ENCODE results near the gene IDH3B.
"Not testable (repeated sequence)": the region's sequence is repeated elsewhere in the genome, so short reads cannot be mapped to it uniquely, and the experiment has no call there.

IDH3B gene

DNA sequence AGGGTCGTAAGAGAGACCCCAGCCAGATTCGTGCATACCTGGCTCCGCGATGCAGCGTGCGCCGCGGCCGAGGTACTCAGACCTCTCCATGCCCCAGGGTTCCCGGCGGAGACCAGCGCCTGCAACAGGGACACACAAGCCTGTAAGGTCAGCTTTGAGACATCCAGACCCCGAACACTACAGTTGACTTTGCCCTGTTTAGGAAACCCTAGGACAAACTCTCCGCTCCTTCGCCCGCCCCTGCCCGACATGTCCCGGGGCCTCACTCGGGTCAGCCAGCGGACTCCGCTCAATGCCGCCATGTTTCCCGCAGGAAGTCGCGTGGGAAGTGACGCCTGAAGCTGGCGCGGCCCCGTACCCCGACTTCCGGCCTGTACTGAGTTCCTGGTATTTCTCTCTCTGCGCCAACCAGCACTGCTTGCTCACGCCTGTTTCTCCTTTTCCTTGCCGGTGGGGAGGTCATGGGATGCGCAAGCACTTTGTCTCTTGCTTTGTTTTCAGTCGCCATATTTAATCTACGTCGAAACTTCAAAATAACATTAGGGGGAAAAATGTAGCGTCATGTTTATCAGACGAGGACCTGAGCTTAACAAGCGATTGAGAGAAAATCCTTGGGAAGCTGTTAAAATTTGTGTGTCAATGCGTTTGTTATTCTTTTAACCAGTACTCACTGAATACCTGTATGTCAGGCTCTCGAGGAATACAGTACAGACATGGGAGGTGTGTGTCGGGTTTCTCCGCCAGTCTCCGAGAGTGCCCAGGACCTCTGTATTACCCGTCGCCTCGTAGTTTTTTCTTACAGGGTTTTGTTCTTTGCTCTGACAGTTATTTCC lies at the start of gene IDH3B:
Gene IDH3B (minus strand): TSS at position 330 of the 833 bp plus-strand sequence. CDS start 28 bp downstream, at position 302.
- DNase-seq: peak; percentile 91

DNA sequence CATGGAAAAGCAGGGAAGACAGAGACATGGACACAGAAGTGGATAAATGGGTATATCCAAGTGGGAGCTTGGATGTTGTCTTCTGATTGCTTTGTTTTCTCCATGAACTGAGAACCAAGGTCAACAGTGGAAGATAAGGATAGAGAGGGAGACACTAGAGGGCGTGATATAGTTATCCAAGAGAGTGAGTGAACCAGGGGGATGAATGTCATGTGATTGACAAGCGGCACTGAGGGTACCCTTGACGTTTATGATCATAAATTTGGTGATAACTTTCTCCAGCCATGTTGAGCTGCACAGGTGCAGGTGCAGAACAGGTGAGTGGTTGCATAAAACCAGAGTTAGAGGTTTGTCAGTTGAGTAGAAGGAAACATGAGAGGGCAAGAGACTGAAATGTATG lies 49.3 kb upstream of the IDH3B start:
- DNase-seq: peak; percentile 12

DNA sequence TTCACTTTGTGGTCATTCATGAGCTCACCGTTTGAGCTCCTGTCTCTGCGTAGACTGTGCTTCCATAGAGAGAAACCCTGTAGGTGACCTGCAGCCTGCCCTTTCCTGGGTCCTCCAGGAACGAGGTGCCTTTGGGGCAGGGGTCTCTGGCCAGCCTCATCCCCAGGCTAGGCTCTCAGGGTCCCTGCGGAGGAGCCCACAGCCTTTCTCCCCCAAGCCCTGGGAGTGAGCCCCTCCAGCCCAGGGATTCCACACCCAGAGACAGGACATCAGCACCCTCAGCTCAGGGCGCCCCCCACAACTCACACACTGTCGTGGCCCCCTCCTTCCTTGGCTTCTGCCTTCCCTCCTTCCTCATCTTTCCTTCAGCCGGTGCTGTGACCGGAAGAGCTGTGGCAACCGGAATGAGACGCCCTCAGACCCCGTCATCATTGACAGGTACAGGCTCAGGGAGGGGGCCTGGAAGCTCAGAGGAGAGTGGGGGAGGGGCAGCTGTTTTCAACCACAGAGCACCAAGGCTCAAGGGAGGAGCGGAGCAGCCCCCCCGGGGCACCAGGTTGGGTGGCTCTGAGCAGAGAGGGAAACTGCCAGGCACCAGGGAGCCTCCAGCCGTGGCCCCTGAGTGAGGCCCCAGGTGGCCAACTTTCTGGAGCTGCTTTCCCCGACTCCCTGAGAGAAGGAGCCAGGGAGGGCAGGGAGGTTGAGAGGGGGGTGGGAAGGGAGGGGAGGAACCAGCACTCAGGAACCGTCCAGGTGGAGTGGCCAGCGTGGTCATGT lies 45.4 kb upstream of the IDH3B start:
- DNase-seq: no peak

DNA sequence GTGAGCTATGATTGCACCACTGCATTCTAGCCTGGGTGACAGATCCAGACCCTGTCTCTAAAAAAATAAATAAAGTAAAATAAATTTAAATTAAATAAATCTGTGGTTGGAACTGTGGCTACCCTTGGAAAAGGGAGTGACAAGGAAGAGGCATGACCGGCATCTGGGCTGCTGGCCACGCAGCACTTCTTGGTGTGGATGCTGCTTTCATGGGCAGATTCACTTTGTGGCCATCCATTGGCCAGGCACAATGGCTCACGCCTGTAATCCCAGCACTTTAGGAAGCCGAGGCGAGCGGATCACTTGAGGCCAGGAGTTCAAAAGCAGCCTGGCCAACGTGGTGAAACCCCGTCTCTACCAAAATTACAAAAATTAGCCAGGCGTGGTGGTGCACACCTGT lies 44.6 kb upstream of the IDH3B start:
- DNase-seq: no peak

DNA sequence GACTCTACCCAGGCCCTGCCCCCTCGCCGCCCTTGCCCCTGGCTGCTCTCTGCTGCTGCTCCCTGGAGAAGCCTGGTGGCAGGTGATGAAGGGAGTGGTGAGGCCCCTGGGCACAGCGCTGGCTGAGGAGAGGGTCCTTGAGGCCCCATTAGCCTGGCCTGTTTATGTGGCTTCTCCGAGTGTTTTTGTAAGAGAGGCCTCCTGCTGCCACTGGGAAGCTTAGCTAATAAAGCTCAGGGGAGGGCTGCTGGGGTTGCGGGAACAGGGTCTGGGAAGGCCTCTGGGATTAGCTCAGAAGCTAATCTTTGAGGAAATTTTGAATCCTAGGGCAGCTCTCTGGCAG lies 44.0 kb upstream of the IDH3B start:
- DNase-seq: no peak

DNA sequence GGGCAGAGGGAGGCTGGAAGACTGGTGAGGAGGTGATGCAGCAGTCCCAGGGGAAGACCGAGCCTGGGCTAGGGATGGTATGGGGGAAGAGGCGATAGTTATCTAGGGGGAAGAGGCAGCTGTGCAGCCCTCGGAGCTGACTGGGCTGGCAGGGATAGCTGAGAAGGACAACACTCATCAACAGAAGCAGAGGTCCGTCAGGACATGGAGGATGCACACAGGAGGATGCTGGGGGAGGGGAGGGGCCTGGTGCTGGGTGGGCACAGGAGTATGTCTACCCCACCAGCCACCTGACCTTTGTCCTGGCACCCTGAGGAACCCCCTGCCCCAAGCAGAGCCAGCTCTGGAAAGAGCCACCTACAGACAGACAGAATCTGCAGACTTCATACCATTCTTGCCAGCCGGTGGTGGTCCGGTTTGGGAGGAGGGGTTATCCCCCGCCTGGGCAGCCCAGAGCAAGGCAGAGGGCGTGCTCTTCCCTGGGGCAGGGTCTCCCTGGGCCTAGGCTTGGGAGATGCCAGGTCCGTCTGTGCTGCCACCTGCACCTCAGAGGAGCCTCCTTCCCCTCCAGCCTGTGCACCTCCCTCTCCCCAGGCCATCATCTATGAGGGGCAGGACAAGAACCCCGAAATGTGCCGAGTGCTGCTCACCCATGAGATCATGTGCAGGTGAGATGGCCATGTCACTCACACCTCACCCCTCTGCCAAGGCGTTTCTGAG lies 43.5 kb upstream of the IDH3B start:
- DNase-seq: no peak

DNA sequence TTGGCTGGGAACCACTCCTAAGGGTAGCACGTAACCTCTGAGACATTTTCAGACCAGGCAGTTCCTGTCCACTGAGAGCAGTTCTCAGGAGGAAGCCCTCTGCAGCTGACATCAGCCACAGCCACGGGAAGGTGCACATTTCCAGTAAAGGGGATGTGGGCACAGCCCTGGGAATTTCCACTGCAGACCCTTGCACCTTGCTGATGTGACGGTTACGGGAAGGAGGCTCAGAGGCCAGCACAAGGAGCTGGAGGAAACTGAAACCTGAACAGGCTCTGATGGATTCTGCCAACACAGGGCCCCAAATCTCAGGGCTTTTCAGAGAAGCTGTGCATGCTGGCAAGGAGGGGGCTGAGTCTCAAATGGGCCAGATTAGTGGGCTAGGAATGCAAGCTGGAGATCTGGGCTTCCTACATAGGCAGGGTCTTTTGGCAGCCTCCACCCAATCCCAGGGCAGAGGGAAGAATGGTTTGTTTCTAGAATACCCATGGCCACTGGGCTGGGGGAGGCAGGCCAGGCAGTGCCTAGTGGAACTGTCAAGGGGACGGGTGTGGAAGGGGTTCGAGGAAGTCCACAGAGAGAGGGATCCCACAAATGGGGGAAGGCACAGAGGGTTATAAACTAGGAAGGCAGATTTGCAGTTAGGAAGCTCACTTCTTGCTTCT lies 42.8 kb upstream of the IDH3B start:
- no peak for DNase-seq

DNA sequence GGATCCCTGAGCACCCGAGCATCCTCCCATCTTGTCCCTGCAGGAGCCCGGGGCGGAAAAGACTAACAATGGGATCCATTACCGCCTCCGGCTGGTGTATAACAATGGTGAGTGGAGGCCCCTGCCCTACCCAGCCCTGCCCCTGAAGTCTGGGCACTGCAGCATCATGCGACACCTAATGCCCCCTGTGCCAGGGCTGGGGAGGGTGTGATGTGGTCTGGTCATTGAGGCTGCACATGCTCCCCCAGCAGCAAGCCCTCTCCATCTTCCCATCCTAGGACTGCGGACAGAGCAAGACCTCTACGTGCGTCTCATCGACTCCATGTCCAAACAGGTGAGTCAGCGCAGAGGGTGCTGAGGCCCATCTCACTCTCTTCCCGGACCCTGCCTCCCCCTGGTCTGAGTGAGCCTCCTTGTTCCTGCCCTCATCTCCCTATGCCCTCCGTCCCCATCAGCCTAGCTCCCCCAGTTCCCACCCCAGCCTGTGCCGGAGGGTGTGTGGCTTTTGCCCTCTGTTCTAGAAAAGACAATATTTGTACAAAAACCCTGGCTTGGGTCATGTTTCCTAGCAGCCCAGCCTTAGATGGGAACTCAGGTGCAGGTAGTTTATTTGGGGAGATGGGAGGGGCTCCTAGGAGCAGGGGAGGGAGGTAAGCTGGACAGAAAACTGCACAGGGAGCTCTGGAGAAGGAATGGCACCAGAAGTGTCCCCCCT lies 42.1 kb upstream of the IDH3B start:
- DNase-seq: no peak

DNA sequence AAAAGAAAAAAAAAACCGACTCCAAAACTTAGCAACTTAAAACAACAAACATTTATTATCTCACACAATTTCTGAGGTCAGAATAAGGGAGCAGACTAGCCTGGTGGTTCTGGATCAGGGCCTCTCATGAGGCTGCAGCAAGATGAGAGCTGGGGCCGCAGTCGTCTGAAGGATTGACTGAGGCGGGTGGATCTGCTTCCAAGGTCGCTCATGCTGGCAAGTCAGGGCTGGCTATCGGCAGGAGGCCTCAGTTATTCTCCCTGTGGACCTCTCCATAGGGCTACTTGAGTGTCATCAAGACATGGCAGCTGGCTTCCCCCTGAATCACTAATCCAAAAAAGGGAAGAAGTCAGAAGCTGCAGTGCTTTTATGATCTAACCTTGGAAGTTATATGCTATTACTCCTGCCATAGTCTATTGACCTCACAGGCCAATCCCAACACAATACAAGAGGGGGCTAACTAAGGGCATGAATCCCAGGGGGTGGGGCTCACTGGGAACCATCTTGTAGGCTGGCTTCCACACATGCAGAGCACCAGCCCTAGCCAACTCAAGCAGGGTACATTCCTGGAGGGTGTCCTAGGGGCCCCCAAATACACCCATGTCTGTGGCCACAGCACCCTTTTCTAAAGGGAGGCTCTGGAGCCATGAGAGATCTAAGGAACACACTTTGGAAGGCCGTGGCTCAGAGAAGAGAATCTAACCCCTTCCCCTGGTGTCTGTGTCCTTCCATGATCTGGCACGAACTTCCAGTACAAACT lies 39.9 kb upstream of the IDH3B start:
- no peak for DNase-seq

DNA sequence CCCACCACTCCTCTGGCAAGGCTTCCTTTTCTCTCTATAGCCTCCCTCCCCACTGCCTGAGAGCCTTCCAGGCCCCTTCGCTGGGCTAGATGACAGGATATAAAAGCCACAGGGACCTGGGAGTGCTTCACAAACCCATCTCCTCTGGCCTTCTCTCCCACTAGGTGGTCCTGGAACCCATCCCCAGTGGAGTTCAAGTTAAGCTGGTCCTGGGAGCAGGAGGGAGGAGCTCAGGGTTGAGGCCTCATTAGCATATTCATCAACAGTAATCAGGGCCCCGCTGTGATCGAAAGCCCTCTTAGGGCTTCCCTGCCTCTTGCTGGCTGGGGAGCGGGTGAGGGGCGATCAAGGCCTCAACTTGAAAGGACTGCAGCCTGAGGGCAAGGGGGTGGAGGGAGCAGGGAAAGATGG lies 37.7 kb upstream of the IDH3B start:
- DNase-seq: no peak

DNA sequence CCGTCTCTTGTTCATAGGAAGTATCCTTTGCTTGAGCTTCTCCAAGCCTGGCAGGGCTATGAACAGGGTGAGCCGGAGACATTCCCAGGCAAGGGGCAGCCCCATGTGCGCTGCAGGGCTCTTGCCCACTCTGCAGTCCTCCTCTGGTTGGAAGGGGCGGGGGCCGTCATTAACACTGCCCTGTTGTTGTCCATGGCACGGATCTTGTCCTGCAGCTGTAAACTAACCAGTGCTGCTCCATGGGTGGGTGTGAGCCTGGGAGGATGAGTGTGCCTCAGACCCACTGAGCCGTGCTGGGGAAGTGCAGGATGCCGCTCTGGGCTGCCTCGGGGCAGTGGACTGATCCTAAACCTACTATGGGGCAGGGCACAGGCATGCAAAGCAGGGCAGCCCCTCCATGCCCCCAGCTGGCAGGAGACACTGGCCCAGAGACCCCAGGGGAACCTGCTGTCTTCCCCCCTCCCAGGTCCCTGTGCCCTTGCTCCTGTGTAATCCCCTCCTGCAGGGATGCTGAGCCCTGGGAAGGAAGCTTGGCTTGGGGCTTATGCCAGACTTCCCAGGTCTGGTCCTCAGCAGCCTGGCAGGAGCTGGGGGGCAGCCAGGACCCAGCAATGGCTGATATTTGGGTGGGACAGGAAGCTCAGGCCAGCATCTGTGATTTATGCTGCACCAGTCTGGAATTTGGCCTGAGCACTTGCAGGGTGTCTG lies 37.1 kb upstream of the IDH3B start:
- no peak for DNase-seq

DNA sequence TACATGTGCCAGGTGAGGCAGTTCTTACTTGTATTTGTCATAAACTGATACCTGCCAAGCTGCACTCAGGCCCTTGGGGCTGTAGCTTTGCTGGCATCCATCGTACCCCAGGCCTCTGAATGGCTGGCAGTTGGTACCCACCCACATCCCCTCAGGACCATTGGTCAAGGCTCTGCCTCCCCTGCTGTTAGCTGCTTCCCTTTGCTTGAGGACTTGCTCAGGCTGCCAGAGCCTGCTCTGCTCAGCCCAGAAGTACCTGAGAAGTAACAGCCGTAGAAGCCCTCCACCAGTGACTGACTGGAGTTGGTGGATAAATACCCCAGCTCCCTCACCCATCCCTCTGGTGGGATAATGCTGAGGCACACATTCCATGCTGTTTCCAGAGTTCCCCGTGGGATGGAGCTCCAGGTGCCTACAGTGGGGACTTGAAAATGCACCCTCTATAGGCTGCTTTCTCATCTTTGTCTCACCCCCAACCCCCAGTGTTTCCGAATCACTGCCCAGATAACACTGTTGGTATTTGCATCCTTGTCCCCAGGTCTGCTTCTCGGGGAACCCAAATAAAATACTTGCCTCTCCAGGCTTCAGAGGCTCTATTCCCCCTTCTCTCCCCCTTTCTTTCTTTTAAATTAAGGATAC lies 35.9 kb upstream of the IDH3B start:
- no peak for DNase-seq

DNA sequence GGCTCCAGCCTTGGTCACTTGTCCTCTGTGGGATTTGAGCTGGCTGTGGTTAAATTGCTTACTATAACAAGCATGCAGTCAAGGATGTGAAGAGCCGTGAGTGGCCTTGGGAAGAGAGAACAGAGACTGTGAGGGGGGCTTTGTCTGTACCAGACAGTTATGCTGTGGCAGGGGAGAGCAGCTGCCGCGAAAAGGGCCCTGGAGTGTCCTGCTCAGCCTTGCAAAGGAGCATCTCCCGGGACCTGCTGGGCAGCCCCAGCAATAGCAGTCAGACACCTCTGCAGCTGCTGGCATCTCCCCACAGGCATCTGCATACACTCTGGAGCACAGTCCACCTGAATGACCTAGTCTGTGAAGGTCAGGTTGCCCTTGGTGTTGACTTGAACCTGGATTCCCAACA lies 34.9 kb upstream of the IDH3B start:
- no peak for DNase-seq

DNA sequence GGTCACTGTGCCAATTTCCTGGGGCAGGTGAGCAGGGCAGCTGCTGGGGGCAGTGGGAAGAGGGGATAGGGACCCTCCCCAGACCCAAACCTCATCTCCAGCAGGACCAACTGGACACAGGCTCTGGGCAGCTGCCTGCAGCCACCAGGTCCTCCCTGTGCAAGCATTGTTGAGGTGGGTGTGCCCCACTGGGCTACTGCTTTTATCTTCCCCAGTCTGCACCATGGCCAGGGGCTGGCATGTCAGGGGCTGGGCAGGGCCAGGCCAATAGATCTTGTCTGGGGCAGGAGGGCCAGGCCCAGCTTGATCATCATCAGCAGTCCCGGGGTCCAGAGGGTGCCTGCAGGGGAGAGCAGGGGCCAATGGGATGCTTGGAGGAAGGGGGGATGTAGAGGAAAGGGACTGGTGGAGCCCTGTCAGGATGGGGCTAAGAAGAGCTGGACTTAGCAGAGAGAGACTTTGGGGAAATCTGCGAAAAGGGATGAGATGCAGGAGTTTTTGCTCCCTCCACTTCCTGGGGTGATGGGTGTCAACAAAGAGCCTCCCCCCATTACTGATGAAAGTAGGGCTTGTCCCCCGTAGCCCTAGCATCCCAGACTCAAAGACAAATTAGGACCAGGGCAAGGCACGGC lies 34.3 kb upstream of the IDH3B start:
- DNase-seq: no peak

DNA sequence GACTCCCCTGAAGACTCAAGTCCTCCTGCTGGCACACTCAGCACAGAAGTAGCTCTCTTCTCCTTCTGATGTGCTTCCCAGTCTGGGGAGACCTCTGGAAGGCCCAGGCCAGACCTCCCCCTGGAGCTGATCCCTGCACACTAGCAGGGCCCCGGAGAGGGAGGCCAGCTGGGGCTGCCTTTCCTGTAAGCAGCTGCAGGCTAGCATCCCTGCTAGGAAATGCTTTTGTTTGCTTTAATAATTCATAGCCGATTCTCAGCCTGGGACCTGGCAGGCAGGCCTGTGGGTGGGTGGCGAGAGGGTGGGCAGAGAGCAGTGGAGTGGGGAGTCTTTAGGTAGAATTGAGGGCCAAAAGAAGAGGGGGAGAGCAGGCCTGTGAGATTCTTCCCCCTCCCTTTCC lies 33.8 kb upstream of the IDH3B start:
- DNase-seq: no peak

DNA sequence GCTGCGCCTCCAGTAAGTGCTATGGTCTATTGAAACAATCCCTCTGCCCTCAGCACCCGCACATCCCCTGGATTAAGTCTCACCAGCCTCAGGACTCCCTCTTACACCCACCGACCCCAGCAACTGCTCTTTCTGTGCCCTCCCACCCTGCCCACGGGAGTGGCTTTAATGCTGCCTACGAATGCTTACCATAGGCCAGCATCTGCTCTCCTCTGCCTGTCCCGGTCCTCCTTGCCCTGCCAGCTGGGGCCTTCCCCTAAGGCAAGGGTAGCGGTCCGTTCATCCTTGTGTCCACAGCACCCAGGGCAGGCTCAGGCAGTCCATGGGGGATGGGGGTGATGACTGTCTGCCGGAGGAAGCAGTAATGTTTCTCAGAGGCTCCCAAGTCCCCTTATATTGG lies 32.6 kb upstream of the IDH3B start:
- no peak for DNase-seq

DNA sequence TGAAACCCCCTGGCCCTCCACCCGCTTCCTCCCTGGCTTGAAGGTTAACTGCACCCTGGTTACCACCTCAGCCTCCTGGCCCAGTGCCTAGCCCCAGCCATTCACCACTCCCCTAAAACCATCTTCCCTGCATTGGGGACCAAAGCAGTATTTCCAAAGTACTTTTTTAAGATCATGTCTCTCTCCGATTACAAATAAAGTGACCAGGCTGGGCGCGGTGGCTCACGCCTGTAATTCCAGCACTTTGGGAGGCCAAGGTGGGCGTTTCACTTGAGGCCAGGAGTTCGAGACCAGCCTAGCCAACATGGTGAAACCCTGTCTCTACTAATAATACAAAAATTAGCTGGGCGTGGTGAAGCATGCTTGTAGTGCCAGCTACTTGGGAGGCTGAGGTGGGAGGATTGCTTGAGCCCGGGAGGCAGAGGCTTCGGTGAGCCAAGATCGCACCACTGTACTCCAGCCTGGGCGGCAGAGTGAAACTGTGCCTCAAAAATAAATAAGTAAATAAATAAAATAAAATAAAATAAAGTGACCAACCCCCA lies 32.0 kb upstream of the IDH3B start:
- not testable (repeated sequence) for DNase-seq

DNA sequence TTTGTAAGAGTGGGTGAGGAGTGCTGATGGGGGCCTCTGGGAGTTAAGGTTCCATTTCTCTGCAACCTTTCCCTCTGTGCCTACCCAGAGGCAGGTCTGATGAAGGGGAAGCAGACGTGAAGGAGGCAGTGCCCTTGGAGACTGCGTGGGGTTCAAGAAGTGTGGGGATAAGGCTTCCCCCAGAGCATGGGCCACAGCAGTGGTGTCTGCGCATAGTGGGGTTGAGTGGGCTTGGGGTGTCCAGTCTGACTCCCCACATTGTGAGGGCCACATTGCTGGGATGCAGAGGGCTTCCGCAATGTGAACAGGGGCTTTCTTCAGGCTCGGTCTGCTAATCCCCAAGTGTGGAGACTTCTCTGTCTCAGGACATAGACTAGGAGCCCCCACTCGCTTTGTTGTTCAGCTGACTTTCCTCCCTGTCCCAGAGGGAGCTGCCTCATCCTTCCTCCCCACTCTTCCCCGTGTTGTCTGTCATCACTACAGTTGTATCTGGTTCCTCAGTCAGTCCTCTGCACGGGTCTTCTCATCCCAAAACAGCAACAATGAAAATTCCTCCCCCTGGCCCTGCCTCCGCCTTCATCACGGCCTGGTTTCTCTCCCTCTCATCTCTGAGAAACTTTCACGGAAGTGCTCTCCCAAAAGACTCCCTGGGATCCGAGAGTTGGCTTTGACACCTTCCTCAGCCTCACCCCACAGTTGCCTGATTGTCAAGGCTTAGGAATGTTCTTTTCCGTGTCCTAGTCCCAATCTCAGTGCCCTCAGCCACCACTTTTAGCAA lies 31.4 kb upstream of the IDH3B start:
- DNase-seq: no peak

DNA sequence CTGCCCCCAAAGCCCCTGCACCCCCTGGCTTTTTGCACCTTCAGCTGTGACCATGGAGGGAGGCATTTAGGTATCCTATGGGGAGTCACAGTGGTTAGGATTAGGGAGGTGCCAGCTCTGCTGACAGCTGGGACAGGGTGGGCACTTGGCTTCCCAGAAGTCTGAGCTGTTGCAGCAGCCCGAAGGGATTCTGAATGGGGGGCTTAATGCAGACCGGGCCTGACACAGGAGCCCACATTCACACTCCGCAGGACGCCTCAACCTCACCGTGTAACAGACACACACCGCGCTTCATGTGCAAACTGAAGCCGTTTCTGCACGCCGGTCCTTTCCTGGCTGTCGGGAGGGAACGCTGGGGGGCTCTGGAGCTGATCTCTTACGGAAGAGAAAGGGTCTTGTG lies 30.5 kb upstream of the IDH3B start:
- no peak for DNase-seq
